GM18505 (cell line): Measurements from ENCODE around the gene SYT12.

ENCODE experiments used
- ATAC-seq: cut with Tn5 transposase; IDR thresholded peaks from one replicate; pipeline ENCODE4 v1.9.1; 2021; ENCODE audit not compliant: unreplicated experiment
- POLR2A ChIP-seq: IDR thresholded peaks from 4 replicates; pipeline ENCODE4 v1.6.1; 2011; ENCODE audit warnings: borderline replicate concordance; ENCODE audit not compliant: insufficient read depth, insufficient read length; ENCODE audit errors: extremely low read depth

The SYT12 gene, protein sequence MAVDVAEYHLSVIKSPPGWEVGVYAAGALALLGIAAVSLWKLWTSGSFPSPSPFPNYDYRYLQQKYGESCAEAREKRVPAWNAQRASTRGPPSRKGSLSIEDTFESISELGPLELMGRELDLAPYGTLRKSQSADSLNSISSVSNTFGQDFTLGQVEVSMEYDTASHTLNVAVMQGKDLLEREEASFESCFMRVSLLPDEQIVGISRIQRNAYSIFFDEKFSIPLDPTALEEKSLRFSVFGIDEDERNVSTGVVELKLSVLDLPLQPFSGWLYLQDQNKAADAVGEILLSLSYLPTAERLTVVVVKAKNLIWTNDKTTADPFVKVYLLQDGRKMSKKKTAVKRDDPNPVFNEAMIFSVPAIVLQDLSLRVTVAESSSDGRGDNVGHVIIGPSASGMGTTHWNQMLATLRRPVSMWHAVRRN

DNA sequence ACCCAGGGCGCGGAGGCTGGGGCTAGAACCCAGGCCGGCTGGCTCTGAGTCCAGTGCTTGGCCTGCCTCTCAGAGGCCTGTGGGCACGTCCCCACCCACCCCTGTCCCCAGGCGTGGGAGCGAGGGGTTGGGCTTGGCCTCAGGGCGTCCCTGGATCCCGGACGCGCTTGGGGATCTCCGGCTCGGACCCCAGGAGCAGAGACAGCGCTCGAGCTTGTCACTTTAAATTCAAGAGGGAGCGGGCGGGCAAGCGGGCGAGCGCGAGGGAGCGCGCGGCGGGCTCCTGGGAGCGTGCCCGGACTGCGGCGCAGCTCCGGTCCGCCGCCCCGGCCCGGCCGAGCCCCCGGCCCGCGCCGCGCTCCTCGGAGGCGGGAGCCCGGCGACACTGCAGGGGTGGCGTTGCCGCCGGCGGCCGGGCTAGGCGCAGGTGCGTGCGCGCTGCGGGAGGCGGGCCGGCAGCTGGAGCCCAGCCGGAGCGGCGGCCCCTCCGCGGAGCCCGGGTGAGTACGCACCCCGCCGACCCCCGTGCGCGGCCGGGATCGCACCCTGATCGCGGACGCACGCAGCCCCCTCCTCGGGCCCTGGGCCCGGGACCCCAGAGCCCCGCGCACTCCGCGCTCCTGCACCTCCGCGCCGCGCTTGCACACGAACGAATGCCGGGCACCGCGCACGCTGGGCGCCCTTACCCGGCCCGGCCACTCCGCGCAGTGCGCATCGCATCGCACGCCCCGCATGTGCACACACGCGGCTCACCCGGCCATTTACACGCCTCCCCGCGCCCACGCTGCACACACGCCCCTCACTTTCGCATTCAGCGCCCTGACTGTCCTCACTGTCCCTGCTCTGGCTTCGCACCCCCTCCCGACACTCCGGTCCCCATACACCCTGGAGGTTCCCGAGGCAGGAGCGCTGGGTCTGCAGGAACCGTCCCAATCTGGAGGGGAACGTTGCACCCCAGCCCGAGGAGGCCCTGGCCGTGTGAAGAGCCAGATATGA lies at the start of gene SYT12:
Gene SYT12, plus strand, starts transcription at position 174 of the 996 bp plus-strand sequence. CDS start 7,011 bp downstream, outside the sequence.
- no peak for ATAC-seq
- TF ChIP-seq POLR2A = no peak

DNA sequence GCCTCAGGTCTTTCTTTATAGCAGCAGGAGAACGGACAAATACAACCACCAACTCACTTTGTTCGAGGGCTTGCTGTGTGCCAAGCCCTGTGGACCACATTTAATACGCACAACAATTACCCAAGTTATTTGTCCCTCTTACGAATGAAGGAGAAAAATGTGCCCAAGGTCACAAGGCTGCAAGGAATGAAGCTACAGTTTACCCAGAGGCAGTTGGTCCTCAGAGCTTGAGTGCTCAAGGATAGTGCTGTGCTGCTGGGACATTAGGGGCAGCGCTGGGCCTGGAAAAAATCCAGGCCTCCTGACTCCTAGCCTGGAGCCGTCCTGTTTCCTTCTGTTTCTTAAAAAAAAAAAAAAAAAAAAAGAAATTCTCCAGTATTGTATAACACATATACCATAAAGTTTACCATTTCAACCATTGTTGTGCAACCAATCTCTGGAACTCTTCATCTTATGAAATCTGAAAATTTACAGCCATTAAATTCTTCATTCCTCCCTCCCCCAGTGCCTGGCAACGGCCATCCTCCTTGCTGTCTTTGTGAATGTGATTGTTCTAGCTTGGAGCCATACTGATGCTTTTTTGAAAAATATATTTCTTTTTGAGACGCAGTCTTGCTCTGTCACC lies 48.9 kb upstream of the SYT12 start:
- ATAC-seq = no peak
- no peak for TF ChIP-seq POLR2A

DNA sequence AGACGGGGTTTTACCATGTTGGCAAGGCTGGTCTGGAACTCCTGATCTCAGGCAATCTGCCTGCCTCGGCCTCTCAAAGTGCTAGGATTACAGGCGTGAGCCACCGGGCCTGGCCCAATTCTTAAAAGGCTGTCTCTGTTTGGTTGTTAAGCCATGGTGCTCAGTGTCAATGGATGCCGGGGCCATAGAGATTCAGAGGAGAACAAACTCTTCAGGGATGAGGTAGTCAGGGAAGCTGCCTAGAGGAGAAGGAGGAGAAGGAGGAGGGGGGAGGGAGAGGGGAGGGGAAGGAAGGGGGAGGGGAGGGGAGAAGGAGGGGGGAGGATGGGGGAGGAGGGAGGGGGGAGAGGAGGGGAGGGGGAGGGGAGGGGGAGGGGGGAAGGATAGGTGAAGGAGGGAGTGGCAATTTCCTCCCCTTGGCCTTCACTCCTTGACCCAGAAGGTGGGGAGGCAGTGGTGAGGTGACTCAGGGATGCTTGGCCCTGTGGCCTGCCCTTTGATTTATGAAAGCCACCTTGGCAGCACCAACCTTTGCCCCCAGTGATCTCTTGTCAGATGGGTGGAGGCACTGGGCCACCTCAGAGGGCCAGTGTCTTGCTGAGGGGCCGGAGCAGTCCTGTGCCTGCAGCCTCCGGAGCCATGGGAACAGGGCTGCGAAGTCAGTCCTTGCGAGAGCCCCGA lies 48.1 kb upstream of the SYT12 start, which contains the start of gene C11orf86:
Gene C11orf86, plus strand, starts transcription at position 581 of the 681 bp plus-strand sequence. Its CDS starts 59 bp downstream, at position 640.
- no peak for TF ChIP-seq POLR2A
- no peak for ATAC-seq

DNA sequence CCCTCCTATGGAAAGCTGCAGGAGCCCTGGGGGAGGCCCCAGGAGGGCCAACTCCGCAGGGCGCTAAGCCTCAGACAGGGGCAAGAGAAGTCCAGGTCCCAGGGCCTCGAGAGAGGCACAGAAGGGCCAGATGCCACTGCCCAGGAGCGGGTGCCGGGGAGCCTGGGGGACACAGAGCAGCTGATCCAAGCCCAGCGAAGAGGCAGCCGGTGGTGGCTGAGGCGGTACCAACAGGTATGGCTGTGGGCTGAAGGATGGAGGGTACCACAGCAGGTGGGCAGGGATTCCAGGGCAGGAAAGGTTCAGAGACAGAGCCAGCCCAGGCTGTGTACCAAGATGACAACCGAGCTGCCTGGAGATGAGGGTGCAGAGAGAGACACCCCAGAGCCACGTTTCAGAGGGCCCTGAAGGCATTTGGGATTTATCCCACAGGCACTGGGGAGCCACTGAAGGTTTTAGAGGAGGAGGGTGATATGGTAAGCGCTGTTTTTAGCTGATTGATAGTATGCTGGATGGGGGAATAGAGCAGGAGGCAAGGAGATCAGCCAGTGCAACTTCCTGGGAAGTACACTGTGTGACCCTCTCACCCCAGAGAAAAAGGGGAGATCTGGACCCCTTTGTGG lies 47.4 kb upstream of the SYT12 start:
- ATAC-seq = no peak
- TF ChIP-seq POLR2A = no peak

DNA sequence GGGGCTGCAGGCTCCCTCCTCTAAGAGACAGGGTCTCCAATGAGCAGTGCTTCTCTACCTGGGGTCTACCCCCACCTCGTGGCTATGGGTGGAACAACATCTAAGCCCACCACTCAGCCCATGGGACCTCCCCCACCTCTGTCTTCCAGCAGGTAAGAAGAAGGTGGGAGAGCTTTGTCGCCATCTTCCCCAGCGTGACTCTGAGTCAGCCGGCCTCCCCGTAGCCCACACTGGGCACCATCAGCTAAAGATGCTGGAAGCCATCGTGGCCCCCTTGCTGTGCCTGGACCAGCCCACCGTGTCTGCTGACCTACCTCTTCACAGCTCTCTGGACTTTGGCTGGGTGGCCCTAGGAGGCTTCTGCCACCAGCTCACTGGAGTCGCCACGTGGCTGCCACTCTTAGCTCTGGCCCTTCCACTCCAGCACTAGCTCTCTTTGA lies 46.9 kb upstream of the SYT12 start:
- TF ChIP-seq POLR2A = no peak
- ATAC-seq = no peak

DNA sequence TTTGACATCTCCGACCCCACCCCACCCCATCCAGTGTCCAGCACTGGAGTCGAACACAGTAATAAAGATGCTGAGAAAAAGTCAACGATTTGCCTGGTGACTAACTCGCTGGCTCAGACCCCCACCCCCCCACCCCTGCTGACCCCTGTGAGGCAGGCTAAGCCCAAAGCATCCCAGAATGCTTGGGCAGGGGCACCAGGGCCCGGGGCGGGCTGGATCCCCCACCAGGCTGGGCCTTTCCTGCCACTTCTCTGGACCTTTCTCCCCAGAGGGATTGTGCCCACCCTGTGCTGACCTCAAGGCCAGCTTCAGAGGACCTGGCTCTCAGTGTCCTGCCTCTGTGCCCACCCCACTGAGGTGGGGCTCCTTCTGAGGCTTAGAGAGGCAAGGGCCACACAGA lies 46.0 kb upstream of the SYT12 start:
- no peak for ATAC-seq
- TF ChIP-seq POLR2A = no peak

DNA sequence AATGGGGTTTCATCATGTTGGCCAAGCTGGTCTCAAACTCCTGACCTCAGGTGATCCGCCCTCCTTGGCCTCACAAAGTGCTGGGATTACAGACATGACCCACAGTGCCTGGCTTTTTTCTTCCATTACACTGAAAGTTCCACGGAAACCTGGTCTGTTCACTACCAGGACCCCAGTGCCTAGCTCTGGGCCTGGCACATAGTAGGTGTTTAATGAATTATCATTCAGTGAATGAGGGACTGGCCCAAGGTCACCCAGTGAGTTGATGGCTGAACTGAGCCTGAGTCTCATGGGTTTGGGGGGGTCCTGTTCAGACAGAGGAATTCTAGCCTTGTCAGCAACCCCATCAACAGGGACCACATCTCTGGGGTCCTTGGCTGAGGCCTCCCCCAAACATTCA lies 44.7 kb upstream of the SYT12 start:
- ATAC-seq = no peak
- no peak for TF ChIP-seq POLR2A

DNA sequence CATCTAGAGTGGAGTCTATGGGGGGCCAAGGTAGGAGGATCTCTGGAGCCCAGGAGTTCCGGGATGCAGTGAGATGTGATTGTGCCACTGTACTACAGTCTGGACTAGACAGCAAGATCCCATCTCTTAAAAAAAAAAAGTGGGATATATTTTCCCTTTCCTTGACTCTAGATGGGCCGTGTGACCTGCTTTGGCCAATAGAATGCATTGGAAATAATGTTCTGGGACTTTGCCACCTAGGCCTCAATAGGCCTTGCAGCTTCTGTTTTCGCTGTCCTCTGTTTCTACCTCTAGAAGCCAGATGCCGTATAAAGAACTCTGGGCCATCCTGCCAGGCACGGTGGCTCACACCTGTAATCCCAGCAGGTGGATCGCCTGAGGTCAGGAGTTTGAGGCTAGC lies 44.2 kb upstream of the SYT12 start:
- ATAC-seq = no peak

DNA sequence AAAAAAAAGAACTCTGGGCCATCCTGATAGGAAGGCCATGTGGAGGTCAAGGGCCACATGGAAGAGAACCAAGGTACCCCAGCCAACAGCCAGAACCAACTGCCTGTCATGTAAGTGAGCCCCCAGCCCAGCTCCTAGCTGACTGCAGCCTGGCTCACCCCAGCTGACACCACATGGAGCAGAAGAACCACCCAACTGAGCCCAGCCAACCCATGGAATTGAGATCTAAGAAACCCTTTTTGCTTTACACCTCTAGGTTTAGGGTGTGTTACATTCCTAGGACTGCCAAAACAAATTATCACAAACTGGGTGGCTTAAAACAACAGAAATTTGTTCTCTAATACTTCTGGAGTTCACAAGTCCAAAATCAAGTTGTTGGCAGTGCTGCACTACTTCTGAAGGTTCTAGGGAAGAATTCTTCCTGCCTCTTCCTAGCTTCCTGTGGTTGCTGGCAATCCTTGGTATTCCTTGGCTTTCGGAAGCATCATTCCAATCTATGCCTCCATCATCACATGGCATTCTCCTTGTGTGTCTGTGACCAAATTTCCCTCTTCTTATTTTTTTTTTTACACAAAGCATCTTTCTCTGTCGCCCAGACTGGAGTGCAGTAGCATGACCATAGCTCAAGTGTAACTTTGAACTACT lies 43.5 kb upstream of the SYT12 start:
- no peak for ATAC-seq
- TF ChIP-seq POLR2A = no peak

More for the DNA sequence above, 44.2 kb upstream of the SYT12 start:
- no peak for TF ChIP-seq POLR2A

DNA sequence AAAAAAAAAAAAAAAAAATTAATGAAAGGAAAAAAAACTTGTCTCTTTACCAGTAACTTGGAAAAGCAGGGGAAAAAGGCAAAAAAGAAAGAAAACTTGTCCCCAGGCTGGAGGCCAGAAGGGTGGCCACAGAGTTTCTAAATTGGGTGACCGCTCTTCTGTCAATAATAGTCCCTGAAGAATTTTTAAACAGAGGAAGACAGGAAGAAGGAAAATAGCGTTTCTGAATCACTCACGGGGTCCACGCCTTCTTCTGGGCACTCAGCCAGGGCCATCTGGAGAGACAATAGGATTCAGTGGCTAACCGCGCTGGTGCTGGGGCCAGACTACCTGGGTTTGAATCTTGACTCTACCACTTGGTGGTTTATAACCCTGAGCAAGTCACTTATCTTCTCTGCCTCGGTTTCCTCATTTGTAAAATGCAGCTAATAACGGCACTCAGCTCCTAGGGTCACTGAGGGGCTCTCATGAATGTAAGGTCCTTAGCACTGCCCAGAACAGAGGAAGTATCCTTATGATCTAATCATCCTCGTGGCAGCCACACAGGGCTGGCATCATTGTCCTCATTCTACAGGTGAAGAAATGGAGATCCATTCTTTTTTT lies 40.9 kb upstream of the SYT12 start:
- TF ChIP-seq POLR2A = no peak
- ATAC-seq = no peak

DNA sequence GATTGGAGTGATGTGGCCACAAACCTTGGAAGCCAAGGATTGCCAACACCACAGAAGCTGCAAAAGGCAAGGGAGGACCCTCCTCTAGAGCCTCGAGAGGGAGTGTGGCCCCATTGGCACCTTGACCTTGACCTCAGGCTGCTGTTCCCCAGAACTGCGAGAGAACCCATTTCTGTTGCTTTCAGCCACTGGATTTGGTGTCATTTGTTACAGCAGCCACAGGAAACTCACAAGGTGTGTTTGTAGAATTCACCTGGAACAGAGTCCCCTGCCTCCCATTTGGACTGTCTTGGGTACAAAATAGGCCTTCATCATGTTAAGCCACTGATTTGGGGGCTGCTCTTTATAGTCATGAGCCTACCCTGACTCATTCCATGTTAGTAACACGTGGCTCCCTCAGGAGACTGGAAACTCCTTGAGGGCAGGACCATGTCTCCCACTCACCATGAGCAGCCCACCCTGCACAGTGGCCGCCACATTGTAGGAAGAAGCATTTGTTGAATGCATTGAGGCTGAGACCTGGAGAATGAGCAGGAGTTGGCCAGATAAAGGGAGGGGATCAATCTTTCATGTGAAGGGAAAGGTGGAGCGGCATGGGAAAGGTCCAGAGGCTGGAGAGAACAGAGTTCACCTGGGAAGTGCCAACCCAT lies 39.5 kb upstream of the SYT12 start:
- no peak for ATAC-seq
- TF ChIP-seq POLR2A = no peak
